Stimulated activated CD8-positive, alpha-beta memory T cell treated with anti-CD3 and anti-CD28 coated beads, Interleukin-12 subunit alpha, Interleukin-12 subunit beta, amount 100 ng/mL, for 24 hours (primary cell): ENCODE measurements around the gene MBNL1.
A peak's percentile ranks its signal among the peaks of the same experiment; 100 is the strongest.

Experiments
- DNase-seq: peaks from one replicate; pipeline ENCODE4 v3.0.0-alpha.2; 2020; ENCODE audit errors: extremely low read depth

The MBNL1 gene

GRCh38 chr3:152268555-152269055 is at the start of gene MBNL1:
Gene MBNL1 (plus strand): TSS chr3:152268929. CDS start chr3:152300194, 31,265 bp downstream.
- DNase-seq, result peak; percentile 62

GRCh38 chr3:152219216-152219615 is 49.5 kb upstream of the MBNL1 start:
- no peak for DNase-seq

GRCh38 chr3:152219769-152220255 is 48.9 kb upstream of the MBNL1 start:
- no peak for DNase-seq

GRCh38 chr3:152222327-152222726 is 46.4 kb upstream of the MBNL1 start:
- no peak for DNase-seq

- no peak for DNase-seq
Observed at GRCh38 chr3:152225201-152225600, 43.5 kb upstream of the MBNL1 start.

- DNase-seq, result no peak
Observed at GRCh38 chr3:152226176-152226575, 42.6 kb upstream of the MBNL1 start.

- DNase-seq, result no peak
Observed at GRCh38 chr3:152227027-152227426, 41.7 kb upstream of the MBNL1 start.

- no peak for DNase-seq
Observed at GRCh38 chr3:152229692-152230091, 39.0 kb upstream of the MBNL1 start.

- no peak for DNase-seq
Observed at GRCh38 chr3:152230370-152230769, 38.4 kb upstream of the MBNL1 start.

GRCh38 chr3:152232001-152232400 is 36.7 kb upstream of the MBNL1 start:
- DNase-seq, result no peak

GRCh38 chr3:152232679-152233078 is 36.0 kb upstream of the MBNL1 start:
- DNase-seq, result no peak

GRCh38 chr3:152234657-152235375 is 33.9 kb upstream of the MBNL1 start:
- DNase-seq, result no peak

- DNase-seq, result no peak
Observed at GRCh38 chr3:152235709-152236298, 32.9 kb upstream of the MBNL1 start.

GRCh38 chr3:152236716-152237115 is 32.0 kb upstream of the MBNL1 start:
- no peak for DNase-seq

GRCh38 chr3:152241142-152242017 is 27.3 kb upstream of the MBNL1 start:
- DNase-seq, result no peak

GRCh38 chr3:152243301-152243711 is 25.4 kb upstream of the MBNL1 start:
- DNase-seq, result no peak

- DNase-seq, result no peak
Observed at GRCh38 chr3:152243721-152244516, 24.8 kb upstream of the MBNL1 start.

- DNase-seq, result no peak
Observed at GRCh38 chr3:152244517-152244888, 24.2 kb upstream of the MBNL1 start.

- DNase-seq, result no peak
Observed at GRCh38 chr3:152245498-152246170, 23.1 kb upstream of the MBNL1 start.

- no peak for DNase-seq
Observed at GRCh38 chr3:152251916-152252315, 16.8 kb upstream of the MBNL1 start.

GRCh38 chr3:152252755-152253154 is 16.0 kb upstream of the MBNL1 start:
- DNase-seq, result no peak
